ENCODE data around the gene MUC13.
A peak's percentile ranks its signal among the peaks of the same experiment; 100 is the strongest.
"Not testable (repeated sequence)": the region's sequence is repeated elsewhere in the genome, so short reads cannot be mapped to it uniquely, and the experiment has no call there.

The MUC13 gene, protein sequence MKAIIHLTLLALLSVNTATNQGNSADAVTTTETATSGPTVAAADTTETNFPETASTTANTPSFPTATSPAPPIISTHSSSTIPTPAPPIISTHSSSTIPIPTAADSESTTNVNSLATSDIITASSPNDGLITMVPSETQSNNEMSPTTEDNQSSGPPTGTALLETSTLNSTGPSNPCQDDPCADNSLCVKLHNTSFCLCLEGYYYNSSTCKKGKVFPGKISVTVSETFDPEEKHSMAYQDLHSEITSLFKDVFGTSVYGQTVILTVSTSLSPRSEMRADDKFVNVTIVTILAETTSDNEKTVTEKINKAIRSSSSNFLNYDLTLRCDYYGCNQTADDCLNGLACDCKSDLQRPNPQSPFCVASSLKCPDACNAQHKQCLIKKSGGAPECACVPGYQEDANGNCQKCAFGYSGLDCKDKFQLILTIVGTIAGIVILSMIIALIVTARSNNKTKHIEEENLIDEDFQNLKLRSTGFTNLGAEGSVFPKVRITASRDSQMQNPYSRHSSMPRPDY

DNA sequence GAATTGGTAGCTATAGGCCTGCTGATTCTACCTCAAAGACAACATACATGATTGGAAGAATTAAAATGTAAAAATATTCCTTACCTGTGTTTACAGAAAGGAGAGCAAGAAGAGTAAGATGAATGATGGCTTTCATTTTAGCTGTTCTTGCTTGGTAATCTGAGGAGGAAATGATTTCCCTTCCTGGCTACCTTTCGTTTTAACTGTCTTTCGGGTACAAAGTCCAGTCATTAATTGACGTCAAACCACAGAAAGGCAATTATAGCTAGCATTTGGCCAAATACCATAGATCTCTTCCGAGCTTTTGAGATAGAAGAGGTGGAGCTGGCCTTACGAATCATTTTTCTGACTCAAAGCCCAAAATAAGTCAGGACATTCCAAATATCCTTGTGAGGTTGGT, at the start of gene MUC13:
Gene MUC13, minus strand, starts transcription at position 175 of the 400 bp plus-strand sequence. Its CDS starts 39 bp downstream, at position 136.
- no peak for DNase-seq

DNA sequence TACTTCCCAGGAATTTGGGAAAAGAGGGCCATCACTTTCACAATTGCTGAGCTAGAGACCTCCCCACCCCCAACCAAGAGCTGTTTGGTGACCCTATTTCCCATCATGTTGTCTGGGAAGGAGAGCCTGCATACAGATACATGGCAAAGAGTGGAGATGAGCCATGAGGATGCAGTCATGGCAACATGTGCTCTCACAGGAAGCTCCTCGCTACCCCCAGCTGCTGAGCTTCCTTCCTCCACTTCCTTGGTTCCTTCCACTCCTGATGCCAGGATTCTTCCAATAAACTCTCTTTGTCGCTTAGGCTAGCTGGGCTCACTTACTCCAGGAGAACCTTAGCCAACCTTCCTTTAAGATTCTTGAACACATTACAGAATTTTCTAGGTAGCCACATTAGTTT, 48.3 kb upstream of the MUC13 start:
- no peak for DNase-seq

DNA sequence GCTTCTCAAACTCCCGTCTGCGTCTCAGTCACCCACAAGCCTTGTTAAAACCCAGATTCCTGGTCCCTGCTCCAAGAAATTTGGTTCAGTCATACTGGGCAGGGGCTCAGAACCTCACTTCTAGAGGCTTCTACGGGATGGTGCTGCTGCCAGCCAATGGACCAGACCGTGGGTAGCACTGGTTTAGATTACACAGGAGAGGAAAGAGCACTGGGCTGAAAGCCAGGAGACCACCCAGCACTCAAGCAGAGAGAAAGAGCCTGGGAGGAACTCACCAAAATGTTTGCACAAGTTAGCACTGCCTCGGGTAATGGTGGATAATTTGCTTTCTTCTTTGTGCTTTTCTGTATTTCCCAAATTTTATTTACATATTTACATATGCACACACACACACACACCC, 46.9 kb upstream of the MUC13 start:
- no peak for DNase-seq

DNA sequence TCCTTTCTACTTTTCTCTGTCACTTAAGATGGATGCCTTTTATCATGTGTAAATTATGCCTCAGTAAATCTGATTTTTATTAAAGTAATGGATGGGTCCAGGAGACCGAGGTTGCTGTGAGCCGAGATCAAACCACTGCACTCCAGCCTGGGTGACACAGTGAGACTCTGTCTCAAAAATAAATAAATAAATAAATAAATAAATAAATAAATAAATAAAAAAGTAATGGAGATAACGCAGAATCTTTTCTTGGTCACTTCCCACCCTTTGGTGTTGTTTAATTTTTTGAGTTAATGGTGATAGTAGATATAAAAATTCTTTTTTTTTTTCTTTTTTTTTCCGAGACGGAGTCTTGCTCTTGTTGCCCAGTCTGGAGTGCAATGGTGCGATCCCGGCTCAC, 44.1 kb upstream of the MUC13 start:
- DNase-seq = no peak

DNA sequence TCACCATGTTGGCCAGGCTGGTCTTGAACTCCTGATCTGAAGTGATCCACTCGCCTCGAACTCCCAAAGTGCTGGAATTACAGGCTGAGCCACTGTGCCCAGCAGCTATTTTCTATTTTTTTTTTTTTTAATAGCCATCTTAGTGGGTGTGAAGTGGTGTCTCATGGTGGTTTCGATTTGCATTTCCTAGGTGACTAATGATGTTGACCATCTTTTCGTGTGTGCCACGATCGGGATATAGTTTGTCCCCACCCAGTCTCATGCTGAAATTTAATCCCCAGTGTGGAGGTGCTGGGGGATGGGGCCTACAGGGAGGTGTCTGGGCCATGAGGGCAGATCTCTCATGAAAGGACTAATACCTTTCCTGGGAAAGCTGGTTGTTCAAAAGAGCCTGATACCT, 41.8 kb upstream of the MUC13 start:
- DNase-seq = no peak

DNA sequence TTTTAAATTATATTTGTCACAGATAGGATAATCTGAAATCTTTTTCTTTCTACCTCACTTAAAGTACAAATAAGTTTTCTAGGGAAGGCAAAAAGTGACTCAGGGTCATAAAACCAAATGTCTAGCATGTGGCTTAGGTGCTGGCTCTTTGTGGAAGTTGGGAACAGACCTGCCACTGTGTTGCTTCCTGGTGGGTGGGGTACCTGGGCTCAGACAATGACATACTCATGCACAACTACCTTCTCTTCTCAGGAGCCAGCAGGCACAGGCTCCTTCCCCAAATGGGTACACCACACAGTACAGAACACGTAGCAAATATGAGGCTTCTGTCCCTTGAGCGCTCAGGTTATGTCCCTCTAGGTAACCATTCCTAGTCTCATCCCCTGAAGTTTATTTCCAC, 40.1 kb upstream of the MUC13 start:
- no peak for DNase-seq

DNA sequence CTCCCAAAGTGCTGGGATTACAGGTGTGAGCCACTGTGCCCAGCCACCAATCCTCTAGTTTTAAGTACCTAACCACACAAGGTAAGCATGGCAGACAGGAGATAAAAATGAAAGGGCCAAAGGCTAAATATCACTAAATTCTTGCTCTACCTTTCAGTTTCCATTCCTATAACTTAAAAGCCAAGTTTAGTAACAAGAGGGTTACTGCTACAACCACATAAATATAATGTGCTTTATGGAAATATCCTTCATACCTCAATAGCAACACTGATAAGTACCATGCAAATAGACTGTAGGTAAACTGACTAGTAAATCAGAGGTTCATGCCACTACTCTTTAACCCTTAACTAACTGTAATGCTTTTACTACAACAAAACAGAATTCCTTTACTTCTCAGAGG, 38.7 kb upstream of the MUC13 start:
- no peak for DNase-seq

DNA sequence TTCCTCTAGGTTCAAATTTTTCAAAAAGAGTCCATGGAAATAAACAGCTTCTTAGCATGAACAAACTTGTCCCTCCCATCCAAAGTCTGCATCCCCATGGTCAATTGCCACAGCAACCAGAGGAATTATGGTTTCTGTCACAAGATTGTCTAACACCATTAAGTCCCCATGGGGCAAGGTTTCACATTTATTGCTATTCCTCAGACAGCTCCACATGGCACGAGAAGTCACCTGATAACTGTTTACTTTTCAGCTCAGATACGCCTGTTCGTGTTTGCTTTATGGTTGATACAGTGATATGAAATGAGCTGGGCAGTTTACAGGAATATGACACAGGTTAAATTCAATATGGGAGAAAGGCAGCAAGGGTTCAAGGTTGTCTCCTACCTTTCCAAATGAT, 37.9 kb upstream of the MUC13 start:
- DNase-seq = no peak

DNA sequence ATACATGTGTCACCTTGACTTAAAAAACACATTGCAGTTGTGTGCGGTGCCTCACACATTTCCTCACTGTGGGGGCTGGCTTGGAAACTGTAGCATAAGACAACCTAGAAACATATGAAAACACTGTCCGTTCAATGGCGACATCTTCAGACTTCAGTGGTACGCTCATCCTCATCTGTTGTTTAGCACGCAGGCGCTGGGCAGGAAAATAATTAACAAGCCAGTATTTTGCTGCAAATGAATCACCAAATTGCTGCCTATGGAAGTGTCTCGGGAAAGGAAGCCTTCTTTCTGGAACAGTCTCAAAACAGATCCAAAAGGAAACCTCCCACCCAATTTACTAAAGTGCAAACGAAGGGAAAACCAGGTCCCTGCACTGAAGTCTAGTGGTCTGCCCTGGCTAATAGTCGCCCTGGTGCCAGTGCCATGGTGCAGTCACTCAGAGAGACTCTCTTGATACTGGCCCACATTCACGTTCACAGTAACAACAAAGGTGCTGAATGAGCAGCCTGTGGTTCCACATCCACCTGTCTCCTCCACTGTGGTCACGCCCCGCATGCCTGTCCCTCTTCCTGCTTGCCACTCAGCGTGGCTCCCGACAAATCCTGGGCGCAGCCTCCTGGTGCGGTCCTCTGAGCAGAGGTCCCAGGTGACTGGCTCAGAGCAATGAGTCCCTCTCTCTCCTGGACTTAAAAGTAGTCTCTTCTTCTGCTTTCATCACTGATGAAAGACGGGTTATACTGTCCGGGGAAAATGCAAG, 35.6 kb upstream of the MUC13 start:
- DNase-seq = peak in 11 of 58 donors; percentile 5 to 45 (median 11)

DNA sequence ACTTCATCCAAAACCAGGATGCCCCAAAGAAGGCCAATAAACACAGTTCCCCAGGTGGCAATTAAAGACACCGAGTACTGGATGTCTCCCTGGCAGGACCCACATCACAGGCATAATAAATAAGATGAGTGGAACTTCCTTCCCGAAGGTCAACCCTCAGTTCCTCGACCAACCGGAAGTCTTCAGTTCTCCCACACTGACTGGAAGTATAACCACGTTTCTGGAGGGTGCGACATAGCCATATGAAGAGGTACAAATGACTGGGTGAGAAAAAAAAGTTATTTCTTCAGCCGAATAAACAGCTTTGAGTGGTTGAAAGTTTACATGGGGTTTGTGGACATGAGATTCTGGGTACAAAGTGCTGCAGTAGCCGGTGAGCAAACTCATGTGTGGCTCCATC, 34.6 kb upstream of the MUC13 start:
- no peak for DNase-seq

DNA sequence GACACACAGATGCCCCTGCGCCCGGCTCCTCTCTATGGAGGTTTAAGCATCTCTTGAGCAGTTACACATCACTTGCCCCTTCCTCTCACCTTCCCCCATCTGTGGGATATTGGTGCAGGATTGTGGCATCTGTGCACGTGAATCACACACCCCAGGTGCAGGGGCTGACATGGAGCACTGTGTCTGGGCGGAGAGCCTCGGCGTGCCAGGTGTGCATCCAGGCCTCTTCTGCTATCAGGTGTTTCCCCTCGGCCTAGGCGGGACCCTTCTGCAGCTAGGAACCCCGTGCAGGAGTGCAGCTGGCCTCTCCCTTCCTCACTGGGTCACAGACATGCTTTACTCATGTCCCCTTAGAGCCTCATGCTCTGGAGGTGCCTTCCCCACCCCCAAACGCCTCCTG, 33.4 kb upstream of the MUC13 start:
- no peak for DNase-seq

DNA sequence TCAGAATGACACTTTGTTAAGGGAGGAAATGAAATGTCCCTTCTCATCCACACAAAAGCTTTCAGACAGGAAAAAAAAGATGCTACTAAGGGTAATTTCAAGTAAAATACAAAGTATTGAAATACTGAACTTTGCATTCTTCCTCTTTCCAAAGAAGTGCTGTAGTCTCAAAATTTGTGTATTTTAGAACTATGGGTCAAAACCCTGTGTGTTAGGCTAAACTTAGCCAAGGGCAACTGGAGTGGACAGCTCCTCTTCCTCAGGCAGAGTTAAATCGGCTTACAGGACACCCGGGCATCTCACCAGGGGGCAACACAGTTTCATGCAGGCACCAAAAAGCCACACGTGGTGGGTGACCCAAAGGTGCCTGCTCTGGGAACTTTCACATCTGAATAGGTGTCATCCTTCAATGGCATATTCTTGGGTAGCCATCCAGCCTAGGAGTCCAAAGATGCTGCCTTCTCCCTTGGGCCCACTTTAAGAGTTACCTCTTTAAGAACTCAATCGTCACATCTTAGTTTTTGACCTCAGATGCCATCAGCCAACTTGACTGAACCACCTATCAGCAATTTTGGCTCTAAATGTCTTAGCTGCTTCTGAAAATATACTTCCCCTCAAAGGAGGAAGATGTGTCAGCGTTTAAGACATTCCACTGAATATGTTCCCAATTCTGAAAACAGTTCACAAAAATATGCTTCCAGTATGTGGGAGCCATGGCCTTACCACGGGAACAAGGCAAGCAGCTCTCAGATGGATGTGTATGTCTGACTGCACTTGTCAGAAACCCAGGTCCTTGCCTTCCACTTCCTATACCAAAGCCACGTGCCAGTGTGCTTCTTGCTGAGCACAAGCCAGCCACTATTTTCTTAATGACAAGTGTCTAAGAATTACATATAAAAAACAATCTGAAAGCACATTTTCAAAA, 32.2 kb upstream of the MUC13 start:
- DNase-seq = no peak

DNA sequence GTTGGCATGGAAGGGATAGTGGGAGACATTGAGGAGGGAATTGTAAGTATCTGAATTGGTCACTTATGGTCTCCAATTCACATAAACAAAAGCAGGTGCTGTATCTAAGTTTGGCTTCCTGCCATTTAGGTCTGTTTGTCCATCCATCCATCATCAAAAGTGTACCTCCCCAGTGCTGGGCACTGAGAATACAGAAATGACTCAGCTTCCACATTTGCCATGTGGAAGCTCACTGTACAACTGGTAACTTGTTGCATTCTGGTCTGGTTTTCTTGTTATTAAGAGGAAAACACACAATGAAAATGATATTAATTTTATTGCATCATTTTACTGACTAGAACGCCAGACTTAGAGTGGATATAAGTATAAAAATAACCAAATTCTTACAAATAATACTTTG, 30.9 kb upstream of the MUC13 start:
- no peak for DNase-seq

DNA sequence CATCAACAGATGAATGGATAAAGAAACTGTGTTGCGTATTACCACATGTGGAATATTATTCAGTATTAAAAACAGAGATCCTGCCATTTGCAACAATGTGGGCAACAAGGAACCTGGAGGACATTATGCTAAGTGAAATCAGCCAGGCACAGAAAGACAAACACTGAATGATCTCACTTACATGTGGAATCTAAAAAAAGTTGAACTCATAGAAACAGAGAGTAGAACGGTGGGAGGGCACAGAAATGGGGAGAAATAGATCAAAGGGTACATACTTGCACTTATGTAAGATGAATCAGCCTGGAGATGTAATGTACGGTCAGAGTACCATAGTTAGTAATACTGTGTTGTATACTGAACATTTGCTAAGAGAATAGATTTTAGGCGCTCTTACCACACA, 29.8 kb upstream of the MUC13 start:
- no peak for DNase-seq

DNA sequence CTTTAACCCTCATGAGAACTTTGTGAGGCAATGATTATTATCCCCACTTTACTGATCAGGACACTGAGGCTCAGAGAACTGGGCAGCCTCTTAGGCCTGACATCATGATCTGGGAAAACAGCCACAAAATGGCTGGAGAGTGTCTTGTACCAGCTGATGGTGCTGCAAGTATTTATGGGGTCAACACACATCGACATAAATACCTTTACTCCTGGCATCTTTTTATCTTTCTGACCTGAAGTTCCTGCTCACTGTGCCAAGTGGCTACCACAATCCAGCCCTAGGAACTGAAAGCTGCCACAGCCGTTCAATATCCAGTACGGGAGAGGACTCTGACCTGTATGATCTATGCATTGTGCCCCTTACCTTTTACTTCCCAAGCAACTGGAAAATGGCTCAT, 29.2 kb upstream of the MUC13 start:
- no peak for DNase-seq

DNA sequence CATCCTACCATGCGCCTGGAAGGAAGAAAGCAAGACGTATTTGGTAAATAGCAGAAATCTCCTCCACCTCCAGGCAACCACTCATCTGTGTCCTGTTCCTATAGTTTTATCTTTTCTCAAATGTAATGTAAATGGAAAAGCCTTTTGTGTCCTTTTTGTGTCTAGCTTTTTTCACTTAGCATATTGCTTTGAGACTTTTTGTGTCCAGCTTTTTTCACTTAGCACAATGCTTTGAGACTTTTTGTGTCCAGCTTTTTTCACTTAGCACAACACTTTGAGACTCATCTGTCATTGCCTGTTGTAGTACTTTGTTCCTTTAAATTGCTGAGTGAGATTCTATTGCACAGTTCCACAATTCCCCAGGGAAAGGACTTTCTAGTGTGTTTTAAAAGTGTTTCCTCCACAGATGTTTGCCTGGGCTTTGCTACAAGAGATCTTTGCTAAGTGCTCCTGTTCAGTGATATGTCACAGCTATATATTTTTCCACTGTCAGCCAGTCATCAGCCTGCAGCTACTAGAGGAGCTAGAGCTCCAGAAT, 27.9 kb upstream of the MUC13 start:
- DNase-seq = no peak

DNA sequence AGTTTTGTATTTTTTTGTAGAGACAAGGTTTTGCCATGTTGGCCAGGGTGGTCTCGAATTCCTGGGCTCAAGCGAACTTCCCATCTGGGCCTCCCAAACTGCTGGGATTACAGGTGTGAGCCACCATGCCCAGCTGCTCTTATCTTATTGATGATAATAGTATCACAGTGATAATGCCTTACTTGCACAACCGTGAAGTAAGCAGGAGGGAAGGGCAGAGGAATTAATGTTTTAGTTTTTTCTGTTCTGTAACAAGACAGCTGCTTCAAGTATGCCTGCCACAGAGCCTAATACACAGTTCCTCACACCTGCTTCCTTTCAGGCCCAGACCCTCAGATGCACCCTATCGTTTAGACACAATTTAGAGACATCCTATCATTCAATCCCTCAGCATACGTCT, 26.1 kb upstream of the MUC13 start:
- no peak for DNase-seq

DNA sequence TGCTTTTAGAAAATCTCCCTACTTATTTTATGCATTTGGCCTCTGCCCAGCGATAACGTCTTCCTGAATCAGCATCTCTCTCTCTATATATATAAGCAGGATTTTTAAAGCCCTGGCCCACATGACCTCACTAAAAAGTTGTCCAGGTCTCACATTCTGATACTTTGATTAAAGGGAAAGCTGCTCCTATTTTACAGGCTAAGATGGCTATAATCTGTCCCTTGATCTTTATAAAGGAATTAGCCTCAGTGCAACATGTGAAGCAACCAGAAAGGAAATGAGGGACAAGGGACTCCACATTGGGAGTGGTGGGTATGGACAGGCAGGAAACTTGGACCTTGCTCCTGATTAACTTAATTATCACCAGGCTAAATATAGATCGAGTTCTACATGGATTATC, 25.6 kb upstream of the MUC13 start:
- no peak for DNase-seq

DNA sequence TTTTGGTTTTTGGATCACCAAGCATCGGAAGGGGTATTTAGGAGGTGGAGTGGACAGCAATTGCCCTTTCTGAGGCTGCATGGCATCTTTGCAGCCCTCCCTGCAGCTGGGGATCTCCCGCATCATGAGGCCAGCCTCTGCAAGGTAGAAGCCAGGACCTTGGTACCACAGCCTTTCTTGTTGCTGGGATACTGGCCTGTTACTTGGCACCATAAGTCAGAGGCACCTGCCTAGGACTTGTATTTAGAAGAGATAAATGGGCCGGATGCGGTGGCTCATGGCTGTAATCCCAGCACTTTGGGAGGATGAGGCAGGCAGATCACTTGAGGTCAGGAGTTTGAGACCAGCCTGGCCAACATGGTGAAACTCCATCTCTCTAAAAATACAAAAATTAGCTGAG, 23.4 kb upstream of the MUC13 start:
- not testable (repeated sequence) for DNase-seq

DNA sequence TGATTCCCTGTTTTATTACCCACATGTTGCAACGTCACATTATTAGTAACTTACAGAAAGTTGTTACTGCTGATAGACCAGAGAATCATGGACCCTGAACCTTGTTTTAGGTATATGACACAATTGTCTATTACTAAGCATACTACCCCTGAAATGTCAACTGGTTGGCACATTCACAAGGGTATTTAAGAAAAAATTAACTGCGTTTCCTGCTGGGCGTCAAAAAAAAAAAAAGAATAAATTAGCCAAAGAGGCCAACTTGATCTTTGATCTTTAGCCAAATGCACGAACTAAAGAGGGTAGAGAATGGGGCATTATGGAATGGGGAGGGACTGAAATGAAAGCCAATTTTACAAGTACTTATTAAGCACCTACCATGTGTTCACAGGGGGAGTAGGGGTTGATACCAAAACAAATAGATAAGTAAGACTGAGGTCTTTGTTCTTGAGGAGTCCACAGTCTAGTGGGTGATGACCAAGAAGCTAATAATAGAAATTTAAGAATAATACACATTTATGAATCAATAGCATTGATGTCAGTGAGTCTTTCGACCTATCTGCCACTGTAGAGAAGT, 17.8 kb upstream of the MUC13 start:
- DNase-seq = no peak

Data from anterior cingulate cortex (tissue), 58 donors.